Measurements from ENCODE around the gene RABL3. TPM values are rescaled to one million over a fixed set of nuclear protein-coding genes. Genes with fewer than 3 reads are reported as not detected.

The RABL3 gene
- polyA plus RNA-seq, 1 of the 3 experiments (the other 2 are of a cell fraction): 2.2 TPM

DNA sequence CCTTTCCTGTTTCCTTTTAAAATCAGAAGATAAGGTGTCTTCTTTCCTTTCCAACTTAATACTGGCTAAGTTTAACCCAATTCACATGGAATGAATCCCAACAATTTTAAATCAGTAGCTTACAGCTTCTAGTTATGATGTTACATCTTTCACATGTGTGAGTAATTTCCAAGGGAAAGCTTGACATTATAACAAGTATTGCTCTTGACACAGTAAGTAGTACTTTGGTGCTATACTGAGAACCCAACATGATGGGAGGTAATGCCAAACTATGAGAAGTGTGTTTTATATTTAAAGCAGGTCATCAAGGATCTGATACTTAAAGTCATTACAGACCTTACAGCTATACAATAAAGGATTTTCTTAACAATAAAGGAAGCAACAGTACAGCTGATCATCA is 29.1 kb downstream of the RABL3 start:
- no peak for DNase-seq
- Histone ChIP-seq H3K4me1 (ENCODE audit: control insufficient read depth in 1 of 2, insufficient read depth in 2 of 2, low read depth in 1 of 2, low read length in 1 of 2) (no peaks in the 10 kb centered on the region), H3K9ac (no peak overlapping the region), H3K9me3 (no peaks in the 10 kb centered on the region), H3K27me3 (ENCODE audit: insufficient read depth) (no peaks in the 10 kb centered on the region), H3K9me2 (no peaks in the 10 kb centered on the region), H3K36me3 (replicated peaks in 1 of 2; ENCODE audit: control insufficient read depth in 1 of 2, insufficient read depth in 2 of 2, low read length in 1 of 2) (peaks cover 0 to 11% of the 10 kb centered on the region in 2 experiments), H3K79me2 (ENCODE audit: insufficient read depth) (no peaks in the 10 kb centered on the region; the same call in 1 of the 2 replicates), H3K4me3 (ENCODE audit: low read depth in 2 of 2, low read length in 1 of 2) (no peak overlapping the region), H3F3A (replicated peaks; ENCODE audit: insufficient read depth) (no peaks in the 10 kb centered on the region), H3K4me2 (no peak overlapping the region), H4K20me1 (ENCODE audit: insufficient read depth) (no peaks in the 10 kb centered on the region), H2AFZ (ENCODE audit: low read depth) (no peak overlapping the region), H3K27ac (ENCODE audit: low read depth in 2 of 2, low read length in 1 of 2) (no peak overlapping the region)
- ChIA-PET CTCF (no interaction called here), POLR2A (no interaction called here)
- TF ChIP-seq EZH2phosphoT487 (IDR thresholded peaks at IDR 0.05; ENCODE audit: borderline replicate concordance, low read depth): no peak

DNA sequence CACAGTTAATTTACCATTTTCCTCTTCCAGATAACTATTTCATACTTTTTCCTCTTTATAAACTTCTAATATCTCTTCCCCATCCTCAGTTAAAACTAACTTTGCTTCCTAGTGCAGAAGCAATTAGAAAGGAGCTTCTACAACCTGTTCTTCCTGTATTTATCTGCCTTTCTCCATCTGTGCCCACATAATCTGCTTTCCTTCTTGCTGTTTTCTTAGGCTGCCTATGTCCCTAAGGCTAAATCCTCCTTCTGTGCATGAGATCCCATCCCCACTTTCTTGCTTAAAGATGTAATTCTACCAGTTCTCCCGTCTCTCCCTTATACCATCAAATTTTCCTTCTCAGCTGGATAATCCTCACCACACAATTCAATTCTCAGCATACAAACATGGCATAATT is 31.9 kb downstream of the RABL3 start:
- Histone ChIP-seq H3K27ac (ENCODE audit: low read depth in 2 of 2, low read length in 1 of 2) (no peak overlapping the region), H3K4me2 (no peak overlapping the region), H3K36me3 (replicated peaks in 1 of 2; ENCODE audit: control insufficient read depth in 1 of 2, insufficient read depth in 2 of 2, low read length in 1 of 2) (peaks cover 4 to 17% of the 10 kb centered on the region in 2 experiments), H3K9me3 (no peaks in the 10 kb centered on the region), H3K9ac (no peak overlapping the region), H3K27me3 (ENCODE audit: insufficient read depth) (no peaks in the 10 kb centered on the region), H3K79me2 (ENCODE audit: insufficient read depth) (no peaks in the 10 kb centered on the region), H2AFZ (ENCODE audit: low read depth) (no peak overlapping the region), H3F3A (replicated peaks; ENCODE audit: insufficient read depth) (no peaks in the 10 kb centered on the region), H3K9me2 (no peaks in the 10 kb centered on the region), H3K4me3 (ENCODE audit: low read depth in 2 of 2, low read length in 1 of 2) (no peak overlapping the region), H4K20me1 (ENCODE audit: insufficient read depth) (no peaks in the 10 kb centered on the region), H3K4me1 (ENCODE audit: control insufficient read depth in 1 of 2, insufficient read depth in 2 of 2, low read depth in 1 of 2, low read length in 1 of 2) (no peaks in the 10 kb centered on the region)
- ChIA-PET POLR2A (no interaction called here), CTCF (interaction anchor here (0.8 kb wide), 1 partner anchor 151 kb away, joined by 4 read pairs; no protein-coding TSS in a partner anchor)
- DNase-seq: no peak
- 91% methylated on average over 1 of the region's 1 CpG for WGBS (ENCODE audit: low lambda C conversion rate)
- TF ChIP-seq FOSL2 (IDR thresholded peaks at IDR 0.05; ENCODE audit: borderline replicate concordance, low read depth) (no peak), JUND (IDR thresholded peaks at IDR 0.05) (no peak), SMC3 (IDR thresholded peaks at IDR 0.05; ENCODE audit: low read depth, low read length) (no peak), GABPA (IDR thresholded peaks at IDR 0.05; ENCODE audit: low read depth) (no peak), ELF1 (IDR thresholded peaks at IDR 0.05) (no peak), TEAD4 (IDR thresholded peaks at IDR 0.05; ENCODE audit: borderline replicate concordance, insufficient read depth) (no peak), RXRA (IDR thresholded peaks at IDR 0.05; ENCODE audit: borderline replicate concordance, low read depth) (no peak), TAF1 (IDR thresholded peaks at IDR 0.05; ENCODE audit: borderline replicate concordance, low read depth, low read length) (no peak), SIN3A (IDR thresholded peaks at IDR 0.05; ENCODE audit: borderline replicate concordance, low read depth, low read length) (no peak), POLR2AphosphoS5 (IDR thresholded peaks at IDR 0.05; ENCODE audit: low read depth, low read length) (no peak), RAD21 (IDR thresholded peaks at IDR 0.05; ENCODE audit: low read length) (no peak), EP300 (IDR thresholded peaks at IDR 0.05; ENCODE audit: borderline replicate concordance in 1 of 2, low read depth in 1 of 2, low read length in 1 of 2) (no peak), CHD2 (IDR thresholded peaks at IDR 0.05; ENCODE audit: low read length, partially characterized antibody) (no peak), YY1 (IDR thresholded peaks at IDR 0.05; ENCODE audit: low read depth) (no peak), GATA2 (CRISPR knock-in tag; IDR thresholded peaks at IDR 0.05) (no peak)
- TF ChIP-seq, protein P1, sequence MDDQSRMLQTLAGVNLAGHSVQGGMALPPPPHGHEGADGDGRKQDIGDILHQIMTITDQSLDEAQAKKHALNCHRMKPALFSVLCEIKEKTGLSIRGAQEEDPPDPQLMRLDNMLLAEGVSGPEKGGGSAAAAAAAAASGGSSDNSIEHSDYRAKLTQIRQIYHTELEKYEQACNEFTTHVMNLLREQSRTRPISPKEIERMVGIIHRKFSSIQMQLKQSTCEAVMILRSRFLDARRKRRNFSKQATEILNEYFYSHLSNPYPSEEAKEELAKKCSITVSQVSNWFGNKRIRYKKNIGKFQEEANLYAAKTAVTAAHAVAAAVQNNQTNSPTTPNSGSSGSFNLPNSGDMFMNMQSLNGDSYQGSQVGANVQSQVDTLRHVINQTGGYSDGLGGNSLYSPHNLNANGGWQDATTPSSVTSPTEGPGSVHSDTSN (IDR thresholded peaks at IDR 0.05): no peak
- TF ChIP-seq, protein P2, sequence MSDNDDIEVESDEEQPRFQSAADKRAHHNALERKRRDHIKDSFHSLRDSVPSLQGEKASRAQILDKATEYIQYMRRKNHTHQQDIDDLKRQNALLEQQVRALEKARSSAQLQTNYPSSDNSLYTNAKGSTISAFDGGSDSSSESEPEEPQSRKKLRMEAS (IDR thresholded peaks at IDR 0.05; ENCODE audit: low read depth): no peak
- TF ChIP-seq, protein P3, sequence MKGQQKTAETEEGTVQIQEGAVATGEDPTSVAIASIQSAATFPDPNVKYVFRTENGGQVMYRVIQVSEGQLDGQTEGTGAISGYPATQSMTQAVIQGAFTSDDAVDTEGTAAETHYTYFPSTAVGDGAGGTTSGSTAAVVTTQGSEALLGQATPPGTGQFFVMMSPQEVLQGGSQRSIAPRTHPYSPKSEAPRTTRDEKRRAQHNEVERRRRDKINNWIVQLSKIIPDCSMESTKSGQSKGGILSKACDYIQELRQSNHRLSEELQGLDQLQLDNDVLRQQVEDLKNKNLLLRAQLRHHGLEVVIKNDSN (IDR thresholded peaks at IDR 0.05; ENCODE audit: borderline replicate concordance, low read depth): no peak
